OCI-LY3 (cell line): ENCODE data around the gene ABCA2.

Experiments used
- H2AFZ ChIP-seq: fragments of 200-600, 300-600 bp; shearing (Covaris generic); 2 replicates; pipeline ENCODE4 v1.6.0; 2014; ENCODE audit warnings: antibody characterized with exemption, low read depth, low read length
- H3K27ac ChIP-seq: fragments of 200-600, 300-600 bp; sonication (generic); 2 replicates; pipeline ENCODE4 v1.5.1; 2014; ENCODE audit warnings: mild to moderate bottlenecking, low read length, moderate library complexity, mixed read lengths
- H3K27me3 ChIP-seq: fragments of 200-600, 300-600 bp; sonication (generic); 2 replicates; pipeline ENCODE4 v1.6.1; 2014; ENCODE audit warnings: low read depth, low read length, mixed read lengths
- H3K36me3 ChIP-seq: fragments of 200-600, 300-600 bp; sonication (generic); replicated peaks from 2 replicates; pipeline ENCODE3; 2014; ENCODE audit warnings: low read depth, low read length, mixed read lengths
- H3K4me1 ChIP-seq: fragments of 300-600, 200-600 bp; sonication (generic); 2 replicates; pipeline ENCODE4 v1.6.1; 2014; ENCODE audit warnings: low read length, mixed read lengths
- H3K4me2 ChIP-seq: fragments of 200-600, 300-600 bp; sonication (generic); 2 replicates; pipeline ENCODE4 v1.6.1; 2014; ENCODE audit warnings: low read length, mixed read lengths
- H3K4me3 ChIP-seq: fragments of 300-600, 200-600 bp; sonication (generic); 2 replicates; pipeline ENCODE4 v1.5.1; 2014; ENCODE audit warnings: antibody characterized with exemption, mild to moderate bottlenecking, low read length, moderate library complexity
- H3K79me2 ChIP-seq: fragments of 300-600, 200-600 bp; shearing (Covaris generic); 2 replicates; pipeline ENCODE4 v1.6.1; 2014; ENCODE audit warnings: mild to moderate bottlenecking, low read length, mixed read lengths
- H3K9ac ChIP-seq: fragments of 300-600, 200-600 bp; shearing (Covaris generic); 2 replicates; pipeline ENCODE4 v1.6.0; 2014; ENCODE audit warnings: mild to moderate bottlenecking, low read length, moderate library complexity
- H3K9me3 ChIP-seq: fragments of 200-600, 300-600 bp; shearing (Covaris generic); 2 replicates; pipeline ENCODE4 v1.6.1; 2014; ENCODE audit warnings: low read length, mixed read lengths; ENCODE audit not compliant: insufficient read depth
- H4K20me1 ChIP-seq: fragments of 200-600, 300-600 bp; sonication (generic); 2 replicates; pipeline ENCODE4 v1.6.1; 2016; ENCODE audit warnings: low read length, mixed read lengths; ENCODE audit not compliant: insufficient read depth
- EZH2phosphoT487 ChIP-seq: fragments of 200-600 bp; shearing (Covaris generic); IDR thresholded peaks from 2 replicates; pipeline ENCODE4 v1.6.1; 2018; ENCODE audit warnings: antibody characterized with exemption, mixed run types, low read depth
- TF ChIP-seq, protein P1 (sequence below): fragments of 200-600, 300-600 bp; sonication (generic); IDR thresholded peaks from 2 replicates; pipeline ENCODE4 v1.5.1; 2014; ENCODE audit warnings: antibody characterized with exemption, low read length, low read depth

The ABCA2 gene

DNA sequence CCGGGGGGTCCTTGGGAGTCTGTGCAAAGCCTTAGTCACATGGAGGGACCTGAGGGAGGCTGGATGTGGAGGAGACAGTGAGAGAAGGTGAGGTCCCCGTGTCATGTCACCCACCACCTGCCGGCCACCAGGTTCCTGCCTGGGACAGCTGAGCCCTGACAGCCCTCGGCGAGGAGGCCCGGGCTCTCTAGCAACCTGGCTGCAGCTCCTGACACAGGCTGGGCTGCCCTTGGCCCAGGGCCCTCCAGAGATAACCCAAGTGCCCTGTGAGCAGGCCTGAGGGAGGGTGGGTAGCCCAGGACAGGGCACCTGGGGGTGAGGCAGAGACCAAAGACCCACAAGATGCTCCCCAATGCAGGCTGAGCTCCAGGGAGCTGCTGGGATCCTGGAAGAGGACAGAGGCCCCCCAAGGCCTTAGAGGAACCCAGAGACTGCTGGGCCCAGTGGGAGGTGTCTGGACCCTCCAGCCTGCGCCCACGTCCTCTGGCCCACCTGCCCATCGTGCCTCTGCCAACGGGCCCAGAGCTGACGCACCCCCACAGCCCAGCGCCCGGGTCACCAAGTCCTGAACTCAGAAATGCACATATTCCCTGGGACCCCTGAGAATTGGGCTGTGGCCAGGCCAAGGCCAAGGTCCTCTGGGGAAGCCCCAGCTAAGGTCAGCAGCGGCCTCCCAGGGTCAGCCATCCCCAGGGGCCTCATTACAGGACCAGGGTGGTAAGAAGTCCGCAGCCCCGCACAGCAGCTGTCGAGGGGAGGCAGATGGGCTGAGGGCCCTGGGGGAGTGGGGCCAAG lies 59.5 kb downstream of the ABCA2 start:
- Histone ChIP-seq H3K9ac (no peak overlapping the region), H4K20me1 (no peaks in the 10 kb centered on the region), H3K4me1 (no peaks in the 10 kb centered on the region), H3K27ac (no peak overlapping the region), H2AFZ (no peak overlapping the region), H3K4me2 (no peak overlapping the region), H3K36me3 (no peaks in the 10 kb centered on the region), H3K27me3 (no peaks in the 10 kb centered on the region), H3K9me3 (no peaks in the 10 kb centered on the region), H3K79me2 (no peaks in the 10 kb centered on the region), H3K4me3 (no peak overlapping the region)
- TF ChIP-seq EZH2phosphoT487, result no peak
- TF ChIP-seq, protein P1, sequence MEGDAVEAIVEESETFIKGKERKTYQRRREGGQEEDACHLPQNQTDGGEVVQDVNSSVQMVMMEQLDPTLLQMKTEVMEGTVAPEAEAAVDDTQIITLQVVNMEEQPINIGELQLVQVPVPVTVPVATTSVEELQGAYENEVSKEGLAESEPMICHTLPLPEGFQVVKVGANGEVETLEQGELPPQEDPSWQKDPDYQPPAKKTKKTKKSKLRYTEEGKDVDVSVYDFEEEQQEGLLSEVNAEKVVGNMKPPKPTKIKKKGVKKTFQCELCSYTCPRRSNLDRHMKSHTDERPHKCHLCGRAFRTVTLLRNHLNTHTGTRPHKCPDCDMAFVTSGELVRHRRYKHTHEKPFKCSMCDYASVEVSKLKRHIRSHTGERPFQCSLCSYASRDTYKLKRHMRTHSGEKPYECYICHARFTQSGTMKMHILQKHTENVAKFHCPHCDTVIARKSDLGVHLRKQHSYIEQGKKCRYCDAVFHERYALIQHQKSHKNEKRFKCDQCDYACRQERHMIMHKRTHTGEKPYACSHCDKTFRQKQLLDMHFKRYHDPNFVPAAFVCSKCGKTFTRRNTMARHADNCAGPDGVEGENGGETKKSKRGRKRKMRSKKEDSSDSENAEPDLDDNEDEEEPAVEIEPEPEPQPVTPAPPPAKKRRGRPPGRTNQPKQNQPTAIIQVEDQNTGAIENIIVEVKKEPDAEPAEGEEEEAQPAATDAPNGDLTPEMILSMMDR, result no peak

DNA sequence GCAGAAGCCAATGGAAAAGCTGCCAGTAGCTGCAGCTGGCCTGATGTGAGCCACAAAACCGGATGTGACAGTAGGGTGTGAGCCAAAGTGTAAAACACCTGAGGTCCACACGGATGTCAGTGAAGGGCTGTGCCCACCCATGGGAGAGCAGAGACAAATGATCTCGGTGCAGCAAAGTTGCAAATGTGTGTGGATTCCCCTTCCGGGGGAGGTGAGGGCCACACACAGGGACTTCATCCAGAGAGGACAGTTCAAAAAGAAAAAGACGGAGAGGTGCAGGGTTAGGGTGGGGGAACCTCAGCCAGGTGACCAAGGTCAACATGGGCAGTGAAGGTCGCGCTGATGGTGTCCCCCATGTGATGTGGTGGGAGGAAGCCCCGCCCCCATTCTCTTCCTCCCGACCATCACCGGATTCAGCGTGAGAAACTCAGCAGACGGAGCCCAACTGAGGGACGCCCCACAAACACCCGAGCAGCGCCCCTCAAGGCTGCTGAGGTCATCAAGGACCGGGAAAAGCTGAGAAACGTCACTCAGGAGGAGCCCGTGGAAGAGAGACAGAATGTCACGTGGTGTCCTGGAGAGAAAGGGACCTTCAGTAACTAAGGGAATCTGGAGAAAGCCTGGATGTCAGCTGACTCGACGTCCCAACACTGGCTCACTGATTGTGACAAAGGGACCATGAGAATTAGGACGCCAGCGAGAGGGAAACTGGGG lies 62.1 kb downstream of the ABCA2 start:
- Histone ChIP-seq H3K27ac (no peak overlapping the region), H3K4me3 (peak overlapping the region; percentile 62), H3K4me1 (no peaks in the 10 kb centered on the region), H3K79me2 (no peaks in the 10 kb centered on the region), H3K4me2 (peak overlapping the region; percentile 65), H3K9me3 (no peaks in the 10 kb centered on the region), H3K36me3 (no peaks in the 10 kb centered on the region), H4K20me1 (no peaks in the 10 kb centered on the region), H3K27me3 (no peaks in the 10 kb centered on the region), H3K9ac (no peak overlapping the region), H2AFZ (no peak overlapping the region; the same call in 1 of the 2 replicates)
- TF ChIP-seq EZH2phosphoT487, result no peak
- TF ChIP-seq, protein P1, result no peak

DNA sequence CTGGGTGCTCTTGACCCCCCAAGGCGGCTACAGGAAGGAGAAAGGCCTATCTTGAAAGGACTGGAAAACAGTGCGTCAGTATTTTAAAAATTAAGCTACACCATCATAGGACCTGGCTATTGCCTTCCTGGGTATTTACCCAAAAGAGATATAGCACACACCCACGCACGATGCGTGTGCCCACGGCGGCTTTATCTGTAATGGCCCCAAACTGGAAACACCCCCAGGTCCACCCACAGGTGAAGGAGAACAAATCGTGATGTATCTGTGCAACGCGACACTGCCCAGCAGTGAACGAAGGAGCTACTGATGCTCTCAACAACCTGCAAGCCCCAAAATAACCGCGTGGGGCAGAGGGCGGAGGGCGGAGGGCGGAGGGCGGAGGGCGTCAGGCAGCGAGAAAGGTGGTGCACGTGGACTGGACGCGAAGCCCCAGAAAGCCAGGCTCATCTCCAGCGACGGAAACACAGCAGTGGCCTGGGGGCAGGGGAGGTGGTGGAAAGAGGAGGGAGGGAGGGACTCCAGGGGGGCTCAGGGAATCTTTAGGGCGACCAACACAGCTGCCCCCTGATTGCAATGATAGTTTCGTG lies 63.1 kb downstream of the ABCA2 start:
- H3K9me3 ChIP-seq, result no peaks in the 10 kb centered on the region
- no peak overlapping the region for H2AFZ ChIP-seq
- no peaks in the 10 kb centered on the region for H3K36me3 ChIP-seq
- no peak overlapping the region for H3K4me3 ChIP-seq
- no peaks in the 10 kb centered on the region for H4K20me1 ChIP-seq
- no peak overlapping the region for H3K4me2 ChIP-seq
- no peaks in the 10 kb centered on the region for H3K4me1 ChIP-seq
- no peaks in the 10 kb centered on the region for H3K79me2 ChIP-seq
- TF ChIP-seq EZH2phosphoT487, result no peak
- TF ChIP-seq, protein P1, result no peak
- no peak overlapping the region for H3K9ac ChIP-seq
- H3K27me3 ChIP-seq, result no peaks in the 10 kb centered on the region
- no peak overlapping the region for H3K27ac ChIP-seq

DNA sequence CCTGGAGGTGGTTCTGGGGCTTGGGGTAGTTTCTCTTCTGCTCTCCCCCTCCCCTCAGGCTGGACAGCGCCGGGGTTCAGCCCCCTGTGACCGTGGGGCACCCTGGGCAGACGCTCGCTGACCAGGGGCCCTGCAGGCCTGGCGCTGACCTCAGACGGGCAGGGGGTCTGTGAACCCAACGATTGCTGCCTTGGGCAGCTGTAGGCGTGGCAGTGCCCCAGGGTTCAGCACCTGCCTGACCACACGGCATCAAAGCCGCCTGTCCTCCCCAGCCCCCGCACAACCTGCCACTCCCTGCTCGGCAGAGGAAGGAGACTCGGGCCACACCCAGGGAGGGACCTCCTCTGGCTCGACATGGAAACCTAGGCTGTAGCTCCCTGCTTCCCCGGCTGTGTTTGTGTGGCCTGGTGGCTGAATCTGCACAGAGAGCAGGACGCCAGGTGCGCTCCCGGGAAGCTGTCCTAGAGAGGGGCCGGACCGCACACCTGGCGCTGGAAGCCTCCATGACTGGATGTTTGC lies 63.8 kb downstream of the ABCA2 start:
- no peak overlapping the region for H3K4me3 ChIP-seq
- H4K20me1 ChIP-seq, result no peaks in the 10 kb centered on the region
- H2AFZ ChIP-seq, result no peak overlapping the region
- no peak overlapping the region for H3K9ac ChIP-seq
- H3K27ac ChIP-seq, result no peak overlapping the region
- H3K9me3 ChIP-seq, result no peaks in the 10 kb centered on the region
- H3K4me1 ChIP-seq, result no peaks in the 10 kb centered on the region
- no peaks in the 10 kb centered on the region for H3K36me3 ChIP-seq
- H3K79me2 ChIP-seq, result no peaks in the 10 kb centered on the region
- TF ChIP-seq EZH2phosphoT487, result no peak
- TF ChIP-seq, protein P1, result no peak
- no peak overlapping the region for H3K4me2 ChIP-seq
- no peaks in the 10 kb centered on the region for H3K27me3 ChIP-seq
